ENCODE data around the gene OR56A3.

GRCh38 chr11:5986885-5987284, 44.8 kb downstream of the OR56A3 start, which contains the start of gene OR52L1:
- TF ChIP-seq, protein P1, sequence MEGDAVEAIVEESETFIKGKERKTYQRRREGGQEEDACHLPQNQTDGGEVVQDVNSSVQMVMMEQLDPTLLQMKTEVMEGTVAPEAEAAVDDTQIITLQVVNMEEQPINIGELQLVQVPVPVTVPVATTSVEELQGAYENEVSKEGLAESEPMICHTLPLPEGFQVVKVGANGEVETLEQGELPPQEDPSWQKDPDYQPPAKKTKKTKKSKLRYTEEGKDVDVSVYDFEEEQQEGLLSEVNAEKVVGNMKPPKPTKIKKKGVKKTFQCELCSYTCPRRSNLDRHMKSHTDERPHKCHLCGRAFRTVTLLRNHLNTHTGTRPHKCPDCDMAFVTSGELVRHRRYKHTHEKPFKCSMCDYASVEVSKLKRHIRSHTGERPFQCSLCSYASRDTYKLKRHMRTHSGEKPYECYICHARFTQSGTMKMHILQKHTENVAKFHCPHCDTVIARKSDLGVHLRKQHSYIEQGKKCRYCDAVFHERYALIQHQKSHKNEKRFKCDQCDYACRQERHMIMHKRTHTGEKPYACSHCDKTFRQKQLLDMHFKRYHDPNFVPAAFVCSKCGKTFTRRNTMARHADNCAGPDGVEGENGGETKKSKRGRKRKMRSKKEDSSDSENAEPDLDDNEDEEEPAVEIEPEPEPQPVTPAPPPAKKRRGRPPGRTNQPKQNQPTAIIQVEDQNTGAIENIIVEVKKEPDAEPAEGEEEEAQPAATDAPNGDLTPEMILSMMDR (IDR thresholded peaks at IDR 0.05; ENCODE audit: low read depth, low read length) = no peak
- TF ChIP-seq POLR2A (IDR thresholded peaks at IDR 0.05; ENCODE audit: extremely low read depth, insufficient read length) = no peak
- no peak for TF ChIP-seq MYC (IDR thresholded peaks at IDR 0.05; ENCODE audit: low read depth, low read length)
- no peak for TF ChIP-seq MAX (IDR thresholded peaks at IDR 0.05; ENCODE audit: low read depth, low read length)
